Activated B cell treated with CpG ODN at 0.5 μM for 24 hours (primary cell): ENCODE measurements around the gene ATP5PD. TPM values are rescaled to one million over a fixed set of nuclear protein-coding genes. Genes with fewer than 3 reads are reported as not detected.

Source experiments
- ATAC-seq: fragments of 200-7000 bp; cut with Tn5 transposase; one replicate; pipeline ENCODE4 v1.10.0; 2021; ENCODE audit warnings: low read depth, mild to moderate bottlenecking, moderate library complexity
- CTCF ChIA-PET: fragments of 350-600 bp; sonication (Branson Sonifier 250); formaldehyde crosslinking; loops from one replicate; lab custom pipeline; 2021; ENCODE audit warnings: antibody characterized with exemption; lab: Charles Lee
- POLR2A ChIA-PET: fragments of 350-600 bp; sonication (Branson Sonifier 250); formaldehyde crosslinking; loops from one replicate; lab custom pipeline; 2021; ENCODE audit warnings: antibody characterized with exemption; lab: Charles Lee
- DNase-seq: peaks from one replicate; pipeline ENCODE4 v3.0.0; 2022
- H3K27ac Mint-ChIP-seq: one replicate; pipeline ENCODE4 v1.8.0; 2020; ENCODE audit warnings: mixed read lengths
- H3K27me3 Mint-ChIP-seq: one replicate; pipeline ENCODE4 v1.8.0; 2021; ENCODE audit warnings: mixed read lengths
- H3K36me3 Mint-ChIP-seq: one replicate; pipeline ENCODE4 v1.8.0; 2021; ENCODE audit warnings: low read depth, mixed read lengths
- H3K4me1 Mint-ChIP-seq: one replicate; pipeline ENCODE4 v1.8.0; 2021; ENCODE audit warnings: mixed read lengths
- H3K4me3 Mint-ChIP-seq: one replicate; pipeline ENCODE4 v1.8.0; 2020; ENCODE audit warnings: mild to moderate bottlenecking, mixed read lengths
- H3K9me3 Mint-ChIP-seq: one replicate; pipeline ENCODE4 v1.8.0; 2020; ENCODE audit warnings: mixed read lengths
- CTCF ChIP-seq: fragments of 200-600 bp; IDR thresholded peaks from one replicate; pipeline ENCODE4 v1.8.0; 2022; ENCODE audit warnings: antibody characterized with exemption, mild to moderate bottlenecking
- intact Hi-C: fragments of 100-400 bp; cut with micrococcal nuclease; formaldehyde crosslinking; loops from one replicate; pipeline ENCODE4 v1.15.1; 2024
- total RNA-seq: library from RNA; stranded (reverse); gene quantifications from 2 replicates; pipeline ENCODE4 v1.2.3, GENCODE V29; 2022

The ATP5PD gene
- total RNA-seq, 1 donor from 2014 or later, result 158 TPM

GRCh38 chr17:75011401-75012095 lies 35.2 kb downstream of the ATP5PD start:
- CTCF ChIA-PET, result interaction anchor here (0.7 to 3.7 kb wide), 9 partner anchors 13 to 249 kb away, joined by 3 to 33 read pairs (median 3); partner anchors contain the start of genes ATP5PD, CDR2L, KCTD2 and NT5C
- intact Hi-C loops, result loop anchor here (1.0 kb wide), 6 partner anchors 21 to 120 kb away; partner anchors contain the start of genes CDR2L, KCTD2 and NT5C
- Mint-ChIP-seq H3K4me3 (peak overlapping the region; percentile 97), H3K27ac (peak overlapping the region; percentile 89), H3K27me3 (no peaks in the 10 kb centered on the region), H3K9me3 (no peaks in the 10 kb centered on the region), H3K4me1 (peaks cover 29% of the 10 kb centered on the region), H3K36me3 (peaks cover 19% of the 10 kb centered on the region)
- ATAC-seq, result no peak
- no peak for TF ChIP-seq CTCF
- no peak for DNase-seq
- POLR2A ChIA-PET, result interaction anchor here (0.5 to 2.8 kb wide), 15 partner anchors 20 to 1487 kb away, joined by 3 to 24 read pairs (median 6); partner anchors contain the start of genes ARMC7, ATP5PD, CDR2L and GGA3

- no peak for DNase-seq
- POLR2A ChIA-PET, result interaction anchor here (0.7 to 2.8 kb wide), 3 partner anchors 21 to 278 kb away, joined by 3 to 23 read pairs (median 4); partner anchors contain the start of genes CDR2L and SLC25A19
- H3K27ac Mint-ChIP-seq, result peak overlapping the region; percentile 53
- H3K27me3 Mint-ChIP-seq, result peaks cover 2% of the 10 kb centered on the region
- no peak for ATAC-seq
- peaks cover 29% of the 10 kb centered on the region for H3K4me1 Mint-ChIP-seq
- CTCF ChIA-PET, result interaction anchor here (0.7 to 3.7 kb wide), 6 partner anchors 23 to 250 kb away, joined by 3 to 33 read pairs (median 3); partner anchors contain the start of genes ATP5PD, KCTD2 and NT5C
- TF ChIP-seq CTCF, result no peak
- peaks cover 14% of the 10 kb centered on the region for H3K36me3 Mint-ChIP-seq
- peak overlapping the region; percentile 41 for H3K4me3 Mint-ChIP-seq
- intact Hi-C loops, result no loop called here
- no peaks in the 10 kb centered on the region for H3K9me3 Mint-ChIP-seq
Observed at GRCh38 chr17:75010683-75011400, 35.9 kb downstream of the ATP5PD start.

GRCh38 chr17:75009139-75009724 lies 37.5 kb downstream of the ATP5PD start:
- Mint-ChIP-seq H3K4me1 (peaks cover 19% of the 10 kb centered on the region), H3K27ac (no peak overlapping the region), H3K9me3 (no peaks in the 10 kb centered on the region), H3K36me3 (peaks cover 6% of the 10 kb centered on the region), H3K27me3 (peaks cover 4% of the 10 kb centered on the region), H3K4me3 (no peak overlapping the region)
- ChIA-PET CTCF (no interaction called here), POLR2A (interaction anchor here (0.7 kb wide), 2 partner anchors 218 to 220 kb away, joined by 3 to 6 read pairs; no protein-coding TSS in a partner anchor)
- DNase-seq, result no peak
- intact Hi-C loops, result no loop called here
- TF ChIP-seq CTCF, result no peak
- no peak for ATAC-seq

DNA sequence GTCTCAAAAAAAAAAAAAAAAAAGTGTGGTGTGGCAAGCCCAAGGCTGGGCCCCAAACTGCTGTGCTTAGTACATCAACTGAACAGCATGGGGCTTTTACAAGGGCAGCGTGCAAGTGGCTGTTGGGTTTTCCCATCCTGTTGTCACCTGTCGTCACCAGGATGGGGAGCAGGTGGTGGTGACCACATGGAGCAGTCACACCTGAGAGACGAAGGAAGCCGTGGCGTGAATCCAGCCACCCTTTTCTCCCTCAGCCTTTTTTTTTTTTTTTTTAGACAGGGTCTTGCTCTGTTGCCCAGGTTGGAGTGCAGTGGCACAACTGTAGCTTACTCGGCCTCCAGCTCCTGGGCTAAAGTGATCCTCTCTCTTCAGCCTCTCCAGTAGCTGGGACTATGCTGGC lies 38.4 kb downstream of the ATP5PD start:
- intact Hi-C loops, result no loop called here
- DNase-seq, result no peak
- Mint-ChIP-seq H3K27ac (no peak overlapping the region), H3K4me3 (no peak overlapping the region), H3K4me1 (peaks cover 13% of the 10 kb centered on the region), H3K27me3 (peaks cover 4% of the 10 kb centered on the region), H3K36me3 (peaks cover 4% of the 10 kb centered on the region), H3K9me3 (no peaks in the 10 kb centered on the region)
- CTCF ChIA-PET, result interaction anchor here (1.0 kb wide), 1 partner anchor 47 kb away, joined by 3 read pairs; no protein-coding TSS in a partner anchor
- ATAC-seq, result no peak
- TF ChIP-seq CTCF, result no peak
- POLR2A ChIA-PET, result interaction anchor here (0.7 kb wide), 1 partner anchor 221 kb away, joined by 3 read pairs; no protein-coding TSS in a partner anchor
